Measurements from ENCODE around the gene MXRA7.

- TF ChIP-seq CTCF (IDR thresholded peaks at IDR 0.05 in 4 of 5, conservative IDR thresholded peaks at IDR 0.05 in 1 of 5) (no peak), POLR2A (IDR thresholded peaks at IDR 0.05) (no peak)
Measured at GRCh38 chr17:76642994-76643393, 67.8 kb downstream of the MXRA7 start.

All from gastrocnemius medialis (tissue), 4 donors.